ENCODE data around the gene SIK3.

DNA sequence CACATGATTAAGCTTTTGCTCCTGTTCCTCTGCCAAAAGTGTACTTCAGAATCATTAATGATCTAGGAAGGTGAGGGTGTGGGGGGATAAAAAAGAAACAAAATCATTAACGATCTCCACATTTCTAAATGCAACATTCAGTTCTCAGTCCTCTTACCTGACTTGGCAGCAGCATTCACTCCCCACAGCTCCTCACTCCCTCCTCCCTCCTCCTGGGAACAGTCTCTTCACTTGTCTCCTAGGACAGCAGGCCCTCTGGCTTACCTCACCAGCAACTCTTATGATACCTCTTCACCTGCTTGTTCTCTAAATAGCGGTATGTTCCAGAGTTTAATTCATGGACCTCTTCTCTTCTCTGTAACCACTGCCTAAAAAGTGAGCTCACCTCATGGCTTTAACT, 204.3 kb downstream of the SIK3 start:
- TF ChIP-seq EZH2phosphoT487 (IDR thresholded peaks at IDR 0.05; ENCODE audit: borderline replicate concordance, low read depth) (no peak), POLR2AphosphoS5 (IDR thresholded peaks at IDR 0.05; ENCODE audit: low read depth, low read length) (no peak), TAF1 (IDR thresholded peaks at IDR 0.05; ENCODE audit: borderline replicate concordance, low read depth, low read length) (no peak), YY1 (IDR thresholded peaks at IDR 0.05; ENCODE audit: low read depth) (no peak), JUND (IDR thresholded peaks at IDR 0.05) (no peak), RXRA (IDR thresholded peaks at IDR 0.05; ENCODE audit: borderline replicate concordance, low read depth) (no peak), FOXM1 (IDR thresholded peaks at IDR 0.05; ENCODE audit: low read depth) (no peak), EP300 (IDR thresholded peaks at IDR 0.05; ENCODE audit: borderline replicate concordance in 1 of 2, low read depth in 1 of 2, low read length in 1 of 2) (no peak), RFX5 (IDR thresholded peaks at IDR 0.05; ENCODE audit: low read length) (no peak), NRF1 (IDR thresholded peaks at IDR 0.05; ENCODE audit: low read depth, low read length) (no peak)
- TF ChIP-seq, protein P1, sequence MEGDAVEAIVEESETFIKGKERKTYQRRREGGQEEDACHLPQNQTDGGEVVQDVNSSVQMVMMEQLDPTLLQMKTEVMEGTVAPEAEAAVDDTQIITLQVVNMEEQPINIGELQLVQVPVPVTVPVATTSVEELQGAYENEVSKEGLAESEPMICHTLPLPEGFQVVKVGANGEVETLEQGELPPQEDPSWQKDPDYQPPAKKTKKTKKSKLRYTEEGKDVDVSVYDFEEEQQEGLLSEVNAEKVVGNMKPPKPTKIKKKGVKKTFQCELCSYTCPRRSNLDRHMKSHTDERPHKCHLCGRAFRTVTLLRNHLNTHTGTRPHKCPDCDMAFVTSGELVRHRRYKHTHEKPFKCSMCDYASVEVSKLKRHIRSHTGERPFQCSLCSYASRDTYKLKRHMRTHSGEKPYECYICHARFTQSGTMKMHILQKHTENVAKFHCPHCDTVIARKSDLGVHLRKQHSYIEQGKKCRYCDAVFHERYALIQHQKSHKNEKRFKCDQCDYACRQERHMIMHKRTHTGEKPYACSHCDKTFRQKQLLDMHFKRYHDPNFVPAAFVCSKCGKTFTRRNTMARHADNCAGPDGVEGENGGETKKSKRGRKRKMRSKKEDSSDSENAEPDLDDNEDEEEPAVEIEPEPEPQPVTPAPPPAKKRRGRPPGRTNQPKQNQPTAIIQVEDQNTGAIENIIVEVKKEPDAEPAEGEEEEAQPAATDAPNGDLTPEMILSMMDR (IDR thresholded peaks at IDR 0.05), result no peak
- TF ChIP-seq, protein P2, sequence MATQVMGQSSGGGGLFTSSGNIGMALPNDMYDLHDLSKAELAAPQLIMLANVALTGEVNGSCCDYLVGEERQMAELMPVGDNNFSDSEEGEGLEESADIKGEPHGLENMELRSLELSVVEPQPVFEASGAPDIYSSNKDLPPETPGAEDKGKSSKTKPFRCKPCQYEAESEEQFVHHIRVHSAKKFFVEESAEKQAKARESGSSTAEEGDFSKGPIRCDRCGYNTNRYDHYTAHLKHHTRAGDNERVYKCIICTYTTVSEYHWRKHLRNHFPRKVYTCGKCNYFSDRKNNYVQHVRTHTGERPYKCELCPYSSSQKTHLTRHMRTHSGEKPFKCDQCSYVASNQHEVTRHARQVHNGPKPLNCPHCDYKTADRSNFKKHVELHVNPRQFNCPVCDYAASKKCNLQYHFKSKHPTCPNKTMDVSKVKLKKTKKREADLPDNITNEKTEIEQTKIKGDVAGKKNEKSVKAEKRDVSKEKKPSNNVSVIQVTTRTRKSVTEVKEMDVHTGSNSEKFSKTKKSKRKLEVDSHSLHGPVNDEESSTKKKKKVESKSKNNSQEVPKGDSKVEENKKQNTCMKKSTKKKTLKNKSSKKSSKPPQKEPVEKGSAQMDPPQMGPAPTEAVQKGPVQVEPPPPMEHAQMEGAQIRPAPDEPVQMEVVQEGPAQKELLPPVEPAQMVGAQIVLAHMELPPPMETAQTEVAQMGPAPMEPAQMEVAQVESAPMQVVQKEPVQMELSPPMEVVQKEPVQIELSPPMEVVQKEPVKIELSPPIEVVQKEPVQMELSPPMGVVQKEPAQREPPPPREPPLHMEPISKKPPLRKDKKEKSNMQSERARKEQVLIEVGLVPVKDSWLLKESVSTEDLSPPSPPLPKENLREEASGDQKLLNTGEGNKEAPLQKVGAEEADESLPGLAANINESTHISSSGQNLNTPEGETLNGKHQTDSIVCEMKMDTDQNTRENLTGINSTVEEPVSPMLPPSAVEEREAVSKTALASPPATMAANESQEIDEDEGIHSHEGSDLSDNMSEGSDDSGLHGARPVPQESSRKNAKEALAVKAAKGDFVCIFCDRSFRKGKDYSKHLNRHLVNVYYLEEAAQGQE (IDR thresholded peaks at IDR 0.05; ENCODE audit: low read depth, low read length), result no peak
- TF ChIP-seq, protein P3, sequence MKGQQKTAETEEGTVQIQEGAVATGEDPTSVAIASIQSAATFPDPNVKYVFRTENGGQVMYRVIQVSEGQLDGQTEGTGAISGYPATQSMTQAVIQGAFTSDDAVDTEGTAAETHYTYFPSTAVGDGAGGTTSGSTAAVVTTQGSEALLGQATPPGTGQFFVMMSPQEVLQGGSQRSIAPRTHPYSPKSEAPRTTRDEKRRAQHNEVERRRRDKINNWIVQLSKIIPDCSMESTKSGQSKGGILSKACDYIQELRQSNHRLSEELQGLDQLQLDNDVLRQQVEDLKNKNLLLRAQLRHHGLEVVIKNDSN (IDR thresholded peaks at IDR 0.05; ENCODE audit: borderline replicate concordance, low read depth), result no peak
